ENCODE measurements around the gene RNF111. TPM values are rescaled to one million over a fixed set of nuclear protein-coding genes. Genes with fewer than 3 reads are reported as not detected.

RNF111 gene
- total RNA-seq, 1 donor from 2014 or later: 39.8 TPM

GRCh38 chr15:59039225-59039624 lies 51.8 kb downstream of the RNF111 start:
- DNase-seq (no peak), ATAC-seq (no peak)
- Histone ChIP-seq H3K9me3 (no peaks in the 10 kb centered on the region), H3K27ac (no peak overlapping the region), H3K4me3 (no peak overlapping the region), H3K36me3 (peaks cover 13% of the 10 kb centered on the region), H3K4me1 (peaks cover 10% of the 10 kb centered on the region), H3K27me3 (ENCODE audit: low read depth) (no peaks in the 10 kb centered on the region)
- TF ChIP-seq CTCF (IDR thresholded peaks at IDR 0.05): no peak
- intact Hi-C loops (cut with DNase I): no loop called here

DNA sequence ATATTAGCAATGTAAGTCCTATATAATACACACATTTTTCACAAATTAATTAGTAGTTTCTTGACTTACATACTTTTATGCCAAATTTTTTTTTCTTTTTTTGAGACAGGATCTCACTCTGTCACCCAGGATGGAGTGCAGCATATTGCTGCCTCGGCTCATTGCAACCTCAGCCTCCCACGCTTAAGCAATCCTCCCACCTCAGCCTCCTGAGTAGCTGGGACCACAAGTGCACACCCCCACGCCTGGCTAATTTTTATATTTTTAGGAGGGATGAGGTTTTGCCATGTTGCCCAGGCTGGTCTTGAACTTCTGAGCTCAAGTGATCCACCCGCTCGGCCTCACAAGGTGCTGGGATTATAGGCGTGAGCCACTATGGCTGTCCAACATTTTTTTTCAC lies 54.6 kb downstream of the RNF111 start:
- intact Hi-C loops (cut with DNase I): no loop called here
- no peaks in the 10 kb centered on the region for H3K27me3 ChIP-seq (ENCODE audit: low read depth)
- no peak for DNase-seq
- TF ChIP-seq CTCF (IDR thresholded peaks at IDR 0.05): no peak
- H3K9me3 ChIP-seq: no peaks in the 10 kb centered on the region
- H3K4me1 ChIP-seq: peaks cover 16% of the 10 kb centered on the region
- H3K36me3 ChIP-seq: peaks cover 7% of the 10 kb centered on the region
- no peak overlapping the region for H3K27ac ChIP-seq
- no peak overlapping the region for H3K4me3 ChIP-seq
- ATAC-seq: no peak

GRCh38 chr15:59048897-59049296 lies 61.4 kb downstream of the RNF111 start:
- Histone ChIP-seq H3K36me3 (peaks cover 18% of the 10 kb centered on the region), H3K27me3 (ENCODE audit: low read depth) (no peaks in the 10 kb centered on the region), H3K4me1 (peaks cover 10% of the 10 kb centered on the region), H3K4me3 (no peak overlapping the region), H3K27ac (no peak overlapping the region), H3K9me3 (no peaks in the 10 kb centered on the region)
- no peak for TF ChIP-seq CTCF (IDR thresholded peaks at IDR 0.05)
- ATAC-seq: no peak
- intact Hi-C loops (cut with DNase I): no loop called here
- DNase-seq: no peak

- H3K4me3 ChIP-seq: no peak overlapping the region
- no peak overlapping the region for H3K27ac ChIP-seq
- no peaks in the 10 kb centered on the region for H3K4me1 ChIP-seq
- no peak for ATAC-seq
- no peaks in the 10 kb centered on the region for H3K27me3 ChIP-seq (ENCODE audit: low read depth)
- peaks cover 50% of the 10 kb centered on the region for H3K36me3 ChIP-seq
- no peak for DNase-seq
- no peaks in the 10 kb centered on the region for H3K9me3 ChIP-seq
- intact Hi-C loops (cut with DNase I): no loop called here
- TF ChIP-seq CTCF (IDR thresholded peaks at IDR 0.05): no peak
Measured at GRCh38 chr15:59051873-59052861, 64.7 kb downstream of the RNF111 start.

GRCh38 chr15:59052915-59053407 lies 65.5 kb downstream of the RNF111 start:
- no peak for DNase-seq
- Histone ChIP-seq H3K4me1 (no peaks in the 10 kb centered on the region), H3K9me3 (no peaks in the 10 kb centered on the region), H3K27ac (no peak overlapping the region), H3K4me3 (no peak overlapping the region), H3K27me3 (ENCODE audit: low read depth) (no peaks in the 10 kb centered on the region), H3K36me3 (peaks cover 58% of the 10 kb centered on the region)
- intact Hi-C loops (cut with DNase I): no loop called here
- TF ChIP-seq CTCF (IDR thresholded peaks at IDR 0.05): no peak
- ATAC-seq: no peak
